ENCODE measurements around the gene LTBP1.

GRCh38 chr2:33313039-33313438 lies 366.3 kb downstream of the LTBP1 start:
- TF ChIP-seq CTCF (IDR thresholded peaks at IDR 0.05) = no peak
- no peak for TF ChIP-seq POLR2AphosphoS5 (IDR thresholded peaks at IDR 0.05; ENCODE audit: insufficient read depth in 1 of 2, low read depth in 1 of 2)
- TF ChIP-seq POLR2A (IDR thresholded peaks at IDR 0.05) = no peak

Data from vagina (tissue), 2 donors.